DMS153 treated with DMSO at 0.1 percent for 48 hours (cell line): ENCODE data around the gene IFNL2.
"Not testable (repeated sequence)": the region's sequence is repeated elsewhere in the genome, so short reads cannot be mapped to it uniquely, and the experiment has no call there.

Experiments used
- DNase-seq: peaks from one replicate; lab custom pipeline; 2025; ENCODE audit not compliant: unreplicated experiment; lab: John Stamatoyannopoulos, UW

IFNL2 gene

DNA sequence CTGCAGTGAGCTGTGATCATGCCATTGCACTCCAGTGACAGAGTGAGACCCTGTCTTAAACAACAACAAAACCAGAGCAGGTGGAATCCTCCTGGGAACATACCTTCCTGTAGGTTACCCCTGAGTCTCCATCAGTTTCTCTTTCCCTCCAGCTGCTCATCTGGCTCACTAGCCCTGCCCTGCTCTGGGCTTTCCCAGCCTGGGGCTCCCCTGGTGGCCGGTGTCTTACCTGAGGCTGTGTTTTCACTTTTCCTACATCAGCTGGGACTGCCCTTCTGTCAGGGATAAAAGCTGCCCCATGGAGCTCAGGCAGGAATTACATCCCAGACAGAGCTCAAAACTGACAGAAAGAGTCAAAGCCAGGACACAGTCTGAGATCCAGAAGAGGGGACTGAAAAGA is at the start of gene IFNL2:
IFNL2 (plus strand) TSS at position 312 of the 400 bp plus-strand sequence. CDS start 173 bp downstream, outside the sequence.
- not testable (repeated sequence) for DNase-seq

DNA sequence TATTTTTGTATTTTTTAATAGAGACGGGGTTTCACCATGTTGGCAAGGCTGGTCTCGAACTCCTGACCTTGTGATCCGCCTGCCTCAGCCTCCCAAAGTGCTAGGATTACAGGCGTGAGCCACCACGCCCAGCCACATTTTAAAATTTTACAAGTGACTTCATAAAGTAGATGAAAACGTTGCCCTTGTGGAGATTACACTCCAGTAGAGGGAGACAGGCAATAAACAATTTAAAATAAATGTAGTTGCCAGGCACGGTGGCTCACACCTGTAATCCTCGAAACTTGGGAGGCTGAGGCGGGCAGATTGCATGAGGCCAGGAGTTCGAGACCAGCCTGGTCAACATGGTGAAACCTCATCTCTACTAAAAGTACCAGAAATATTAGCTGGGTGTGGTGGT is 49.1 kb upstream of the IFNL2 start:
- DNase-seq: not testable (repeated sequence)

DNA sequence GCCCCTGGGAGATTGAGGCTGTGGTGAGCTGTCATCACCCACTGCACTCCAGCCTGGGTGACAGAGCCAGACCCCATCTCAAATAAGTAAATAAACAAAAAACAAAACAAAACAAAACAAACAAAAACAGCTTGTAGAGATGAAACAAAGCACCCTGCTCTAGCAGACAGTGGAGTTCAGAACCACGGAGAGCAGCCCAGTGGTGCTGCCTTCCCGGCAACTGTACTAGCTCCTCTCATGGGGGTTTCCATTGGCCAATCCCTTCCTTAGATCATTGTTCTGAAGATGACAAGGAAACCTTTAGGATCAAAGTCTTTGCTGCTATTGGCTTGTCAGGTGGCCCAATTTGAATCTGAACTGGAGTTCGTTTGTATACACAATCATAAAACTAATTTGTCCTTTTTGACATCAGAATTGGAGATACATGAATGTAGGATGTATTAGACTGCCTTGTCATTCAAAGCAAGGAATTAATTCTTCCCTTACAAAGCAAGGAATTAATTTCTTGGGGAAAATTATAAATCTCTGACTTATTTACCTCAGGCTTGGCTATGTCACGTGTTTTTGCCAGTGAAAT is 44.4 kb upstream of the IFNL2 start:
- no peak for DNase-seq

DNA sequence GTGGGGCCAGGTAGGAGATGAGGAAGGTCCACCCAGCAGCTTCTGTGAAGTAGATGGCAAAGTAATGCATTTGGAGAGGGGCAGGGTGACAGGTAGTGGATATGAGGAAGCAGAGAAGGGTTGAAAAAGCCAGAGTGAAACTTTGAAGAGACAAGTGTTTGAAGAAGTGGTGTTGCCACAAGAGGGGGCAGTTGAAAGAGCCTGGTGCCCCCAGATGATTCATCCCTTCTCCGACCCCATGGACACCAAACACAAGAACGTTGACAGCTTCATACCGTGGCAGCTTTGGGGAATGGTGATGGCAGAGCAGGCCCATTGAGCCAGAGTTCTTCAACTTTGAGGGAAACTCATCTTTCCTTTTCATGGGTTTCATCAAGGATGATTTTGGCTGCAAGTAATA is 43.3 kb upstream of the IFNL2 start:
- no peak for DNase-seq

DNA sequence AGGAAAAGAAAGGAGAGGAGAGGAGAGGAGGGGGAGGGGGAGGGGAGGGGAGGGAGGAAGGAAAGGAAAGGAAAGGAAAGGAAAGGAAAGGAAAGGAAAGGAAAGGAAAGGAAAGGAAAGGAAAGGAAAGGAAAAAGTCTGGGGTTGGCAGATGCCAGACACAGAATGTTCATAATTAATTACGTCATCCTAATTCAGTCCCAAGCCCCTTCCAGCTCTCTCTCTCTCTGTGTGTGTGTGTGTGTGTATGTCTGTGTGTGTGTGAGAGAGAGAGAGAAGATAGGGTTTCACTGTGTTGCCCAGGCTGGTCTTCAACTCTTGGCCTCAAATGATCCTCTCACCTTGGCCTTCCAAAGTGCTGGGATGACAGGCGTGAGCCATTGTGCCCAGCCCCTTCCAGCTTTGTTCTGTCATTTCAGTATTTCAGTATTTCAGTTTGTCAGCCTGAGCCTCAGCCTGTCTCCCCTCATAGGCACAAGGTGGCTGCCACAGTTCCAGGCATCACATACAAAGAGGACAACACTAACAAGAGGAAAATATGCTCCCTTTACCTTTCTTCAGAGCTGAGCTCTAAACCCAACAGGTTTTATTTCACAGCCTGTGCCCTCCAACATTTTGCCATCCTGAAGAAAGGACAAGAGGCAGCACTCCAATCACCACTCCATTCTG is 38.0 kb upstream of the IFNL2 start:
- no peak for DNase-seq

DNA sequence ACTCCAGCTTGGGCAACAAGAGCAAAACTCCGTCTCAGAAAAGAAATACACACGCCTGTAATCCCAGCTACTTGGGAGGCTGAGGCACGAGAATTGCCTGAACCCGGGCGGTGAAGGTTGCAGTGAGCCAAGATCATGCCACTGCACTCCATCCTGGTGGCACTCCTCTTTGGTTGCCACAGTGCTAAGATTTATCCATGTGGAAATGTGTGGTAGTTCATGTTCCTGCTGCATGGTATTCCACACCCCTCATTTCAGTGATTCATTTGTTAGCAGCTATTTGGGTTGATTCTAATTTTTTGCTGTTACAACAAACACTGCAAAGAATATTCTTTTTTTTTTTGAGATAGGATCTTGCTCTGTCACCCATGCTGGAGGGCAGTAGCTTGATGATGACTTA is 35.5 kb upstream of the IFNL2 start:
- no peak for DNase-seq

DNA sequence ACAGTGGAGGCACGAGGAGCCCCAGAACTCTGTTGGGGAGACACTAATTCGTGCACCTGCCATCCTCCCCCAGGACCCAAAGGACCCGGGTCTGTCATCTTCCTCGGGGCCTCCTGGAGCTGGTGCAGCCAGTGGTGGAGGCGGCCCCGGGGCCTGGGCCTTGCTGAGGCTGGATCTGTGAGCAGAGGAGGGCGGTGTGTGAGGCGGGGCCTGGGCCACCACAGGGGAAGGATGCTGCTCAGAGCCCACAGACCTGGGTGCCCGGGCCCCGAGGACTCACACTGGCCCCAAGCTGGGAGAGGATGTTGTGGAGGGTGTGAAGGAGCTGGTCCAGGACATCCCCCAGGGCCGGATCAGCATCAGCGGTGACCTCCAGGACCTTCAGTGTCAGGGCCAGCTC is 31.7 kb upstream of the IFNL2 start:
- DNase-seq: no peak

DNA sequence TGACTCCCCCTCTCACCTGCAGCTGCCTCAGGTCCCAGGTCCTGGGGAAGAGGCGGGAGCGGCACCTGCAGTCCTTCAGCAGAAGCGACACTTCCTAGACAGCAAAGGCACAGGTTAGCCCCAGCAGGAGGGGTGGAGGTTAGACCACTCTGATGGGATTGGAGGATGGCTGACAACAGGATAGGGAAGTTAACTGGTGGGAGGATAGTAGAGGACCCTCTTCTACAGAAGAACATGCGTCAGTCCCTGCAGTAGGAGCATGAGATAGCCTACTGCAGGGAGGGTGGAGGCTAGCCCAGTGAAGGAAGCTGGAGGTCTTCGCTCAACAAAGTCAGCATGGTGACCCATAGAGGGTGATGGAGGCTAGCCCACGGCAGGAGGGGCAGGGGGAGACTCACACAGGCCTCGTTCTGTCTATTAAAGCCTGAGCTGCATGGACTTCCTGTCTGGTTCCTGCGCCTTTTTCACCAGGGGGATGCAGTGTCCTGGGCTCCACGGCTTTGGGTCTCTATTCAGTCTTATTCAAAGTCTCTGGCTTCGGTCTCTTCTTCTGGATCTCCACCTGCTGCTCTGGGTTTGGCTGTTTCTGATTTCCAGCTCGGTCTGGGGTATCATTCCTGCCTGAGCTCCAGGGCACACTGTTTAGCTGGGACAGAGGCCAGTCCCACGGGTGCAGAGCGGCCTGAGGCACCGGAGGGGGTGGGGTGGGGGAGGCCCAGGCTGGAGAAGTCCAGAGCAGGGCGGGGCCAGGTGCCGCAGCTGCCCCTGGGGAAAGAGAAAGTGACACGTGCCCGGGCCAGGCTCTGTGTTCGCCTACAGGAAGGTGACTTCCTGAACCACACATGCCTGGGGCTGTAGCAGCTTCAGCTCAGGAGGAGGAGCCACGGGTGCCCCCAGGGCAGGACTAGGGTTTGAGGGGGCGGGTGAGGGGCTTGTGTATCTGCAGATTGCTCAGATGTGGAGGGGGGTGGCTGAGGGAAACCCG is 30.7 kb upstream of the IFNL2 start:
- DNase-seq: peak; percentile 6

DNA sequence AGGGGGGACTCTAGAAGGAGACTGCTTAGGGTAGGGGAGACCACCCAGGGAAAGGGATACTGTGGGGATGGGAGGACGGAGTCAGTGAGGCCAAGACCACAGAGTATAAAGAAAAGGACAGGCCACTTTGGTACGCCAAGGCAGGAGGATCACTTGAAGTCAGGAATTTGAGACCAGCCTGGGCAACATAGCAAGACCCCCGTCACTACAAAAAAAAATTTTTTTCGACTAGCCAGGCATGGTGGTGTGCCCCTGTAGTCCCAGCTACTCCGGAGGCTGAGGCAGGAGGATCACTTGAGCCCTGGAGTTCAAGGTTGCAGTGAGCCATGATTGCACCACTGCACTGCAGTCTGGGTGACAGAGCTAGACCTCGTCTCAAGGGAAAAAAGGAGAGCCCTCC is 30.0 kb upstream of the IFNL2 start:
- DNase-seq: no peak

DNA sequence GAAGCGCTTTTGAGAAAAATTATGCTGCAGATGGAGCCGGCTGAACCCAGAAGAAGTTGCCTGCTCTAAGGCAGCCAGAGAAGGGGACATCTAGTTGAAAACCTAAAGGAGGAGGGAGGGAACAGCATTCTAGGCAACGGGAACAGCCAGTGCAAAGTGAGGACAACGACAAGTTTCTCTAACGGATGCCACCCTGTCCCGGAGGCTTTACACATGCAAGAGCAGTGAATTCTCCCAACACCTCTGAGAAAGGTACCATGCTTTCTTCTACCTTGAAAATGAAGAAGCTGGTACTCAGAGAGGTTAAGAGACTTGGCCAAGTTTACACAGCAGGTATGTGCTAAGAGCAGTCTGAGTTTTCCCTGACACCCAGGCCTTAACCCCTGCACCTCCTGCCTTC is 29.3 kb upstream of the IFNL2 start:
- no peak for DNase-seq

DNA sequence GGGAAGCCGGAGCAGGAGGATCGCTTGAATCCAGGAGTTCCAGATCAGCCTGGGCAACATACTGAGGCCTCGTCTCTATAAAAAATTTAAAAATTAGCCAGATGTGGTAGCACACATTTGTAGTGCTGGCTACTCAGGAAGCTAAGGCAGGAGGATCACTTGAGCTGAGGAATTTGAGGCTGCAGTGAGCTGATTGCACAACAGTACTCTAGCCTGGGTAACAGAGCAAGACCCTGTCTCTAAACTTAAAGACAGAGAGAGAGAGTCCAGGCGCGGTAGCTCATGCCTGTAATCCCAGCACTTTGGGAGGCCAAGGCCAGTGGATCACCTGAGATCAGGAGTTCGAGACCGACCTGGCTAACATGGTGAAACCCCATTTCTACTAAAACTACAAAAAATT is 27.8 kb upstream of the IFNL2 start:
- DNase-seq: no peak

DNA sequence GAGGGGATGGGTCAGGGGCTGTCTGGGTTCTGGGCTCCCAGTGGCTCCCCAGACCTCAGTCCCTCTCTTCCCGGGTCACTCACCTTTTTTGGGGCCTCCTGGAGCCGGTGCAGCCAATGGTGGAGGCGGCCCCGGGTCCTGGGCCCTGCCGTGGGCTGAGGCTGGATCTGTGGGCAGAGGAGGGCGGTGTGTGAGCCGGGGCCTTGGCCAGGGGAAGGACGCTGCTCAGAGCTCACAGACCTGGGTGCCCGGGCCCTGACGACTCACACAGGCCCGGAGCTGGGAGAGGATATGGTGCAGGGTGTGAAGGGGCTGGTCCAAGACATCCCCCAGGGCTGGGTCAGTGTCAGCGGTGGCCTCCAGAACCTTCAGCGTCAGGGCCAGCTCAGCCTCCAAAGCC is 24.5 kb upstream of the IFNL2 start:
- DNase-seq: not testable (repeated sequence)

DNA sequence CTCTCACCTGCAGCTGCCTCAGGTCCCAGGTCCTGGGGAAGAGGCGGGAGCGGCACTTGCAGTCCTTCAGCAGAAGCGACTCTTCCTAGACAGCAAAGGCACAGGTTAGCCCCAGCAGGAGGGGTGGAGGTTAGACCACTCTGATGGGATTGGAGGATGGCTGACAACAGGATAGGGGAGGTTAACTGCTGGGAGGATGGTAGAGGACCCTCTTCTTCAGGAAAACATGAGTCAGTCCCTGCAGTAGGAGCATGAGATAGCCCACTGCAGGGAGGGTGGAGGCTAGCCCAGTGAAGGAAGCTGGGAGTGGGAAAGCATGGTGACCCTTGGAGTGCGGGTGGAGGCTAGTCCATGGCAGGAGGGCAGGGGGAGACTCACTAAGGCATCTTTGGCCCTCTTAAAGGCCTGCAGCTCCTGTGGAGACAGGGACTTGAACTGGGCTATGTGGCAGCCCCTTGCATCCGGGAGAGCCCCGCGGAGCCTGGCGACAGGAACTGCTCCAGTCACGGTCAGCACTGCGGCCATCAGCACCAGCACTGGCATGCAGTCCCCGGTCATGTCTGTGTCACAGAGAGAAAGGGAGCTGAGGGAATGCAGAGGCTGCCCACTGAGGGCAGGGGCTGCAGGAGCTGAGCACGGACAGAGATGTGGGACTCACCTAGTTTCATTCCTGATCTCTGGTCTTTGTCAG is 23.6 kb upstream of the IFNL2 start, which contains the start of gene IFNL3:
IFNL3 (minus strand) TSS at position 597 of the 691 bp plus-strand sequence; CDS start at position 558, 39 bp downstream.
- DNase-seq: not testable (repeated sequence)

DNA sequence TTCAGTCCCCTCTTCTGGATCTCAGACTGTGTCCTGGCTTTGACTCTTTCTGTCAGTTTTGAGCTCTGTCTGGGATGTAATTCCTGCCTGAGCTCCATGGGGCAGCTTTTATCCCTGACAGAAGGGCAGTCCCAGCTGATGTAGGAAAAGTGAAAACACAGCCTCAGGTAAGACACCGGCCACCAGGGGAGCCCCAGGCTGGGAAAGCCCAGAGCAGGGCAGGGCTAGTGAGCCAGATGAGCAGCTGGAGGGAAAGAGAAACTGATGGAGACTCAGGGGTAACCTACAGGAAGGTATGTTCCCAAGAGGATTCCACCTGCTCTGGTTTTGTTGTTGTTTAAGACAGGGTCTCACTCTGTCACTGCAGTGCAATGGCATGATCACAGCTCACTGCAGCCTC is 23.0 kb upstream of the IFNL2 start:
- not testable (repeated sequence) for DNase-seq

DNA sequence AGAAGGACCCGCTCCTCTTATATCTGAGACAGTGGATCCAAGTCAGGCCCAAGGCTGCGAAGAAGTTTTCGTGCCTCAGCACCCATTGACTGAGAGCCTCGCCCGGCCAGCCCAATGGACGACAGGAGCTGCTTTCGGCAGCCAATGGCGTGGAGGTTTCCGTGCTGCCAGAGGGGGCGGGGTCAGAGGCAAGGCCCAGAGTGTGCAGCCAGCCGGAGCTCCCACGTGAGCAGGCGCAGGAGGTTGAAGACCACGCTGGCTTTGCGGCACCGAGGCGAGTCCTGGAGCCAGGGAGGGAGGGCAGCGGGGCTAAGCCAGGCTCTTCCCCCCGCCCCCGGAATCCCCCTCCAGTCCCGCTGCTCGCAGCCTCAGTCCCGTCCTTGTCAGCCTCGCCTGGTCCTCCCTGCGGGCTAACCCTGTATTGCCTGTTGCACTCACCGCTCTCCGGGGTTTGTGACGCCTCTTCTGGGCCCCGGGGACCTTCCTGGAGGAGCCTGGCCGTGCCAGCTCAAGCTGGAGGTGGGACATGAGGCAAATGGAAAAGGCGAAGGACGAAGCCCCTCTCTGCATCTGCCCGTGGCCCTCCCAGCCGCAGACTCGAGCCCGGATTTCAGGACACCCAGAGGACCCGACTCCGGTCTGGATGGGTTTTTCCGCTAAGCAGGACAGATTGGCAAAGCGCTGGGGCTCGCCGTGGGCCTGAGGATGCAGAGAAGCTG is 21.1 kb upstream of the IFNL2 start:
- peak; percentile 12 for DNase-seq

DNA sequence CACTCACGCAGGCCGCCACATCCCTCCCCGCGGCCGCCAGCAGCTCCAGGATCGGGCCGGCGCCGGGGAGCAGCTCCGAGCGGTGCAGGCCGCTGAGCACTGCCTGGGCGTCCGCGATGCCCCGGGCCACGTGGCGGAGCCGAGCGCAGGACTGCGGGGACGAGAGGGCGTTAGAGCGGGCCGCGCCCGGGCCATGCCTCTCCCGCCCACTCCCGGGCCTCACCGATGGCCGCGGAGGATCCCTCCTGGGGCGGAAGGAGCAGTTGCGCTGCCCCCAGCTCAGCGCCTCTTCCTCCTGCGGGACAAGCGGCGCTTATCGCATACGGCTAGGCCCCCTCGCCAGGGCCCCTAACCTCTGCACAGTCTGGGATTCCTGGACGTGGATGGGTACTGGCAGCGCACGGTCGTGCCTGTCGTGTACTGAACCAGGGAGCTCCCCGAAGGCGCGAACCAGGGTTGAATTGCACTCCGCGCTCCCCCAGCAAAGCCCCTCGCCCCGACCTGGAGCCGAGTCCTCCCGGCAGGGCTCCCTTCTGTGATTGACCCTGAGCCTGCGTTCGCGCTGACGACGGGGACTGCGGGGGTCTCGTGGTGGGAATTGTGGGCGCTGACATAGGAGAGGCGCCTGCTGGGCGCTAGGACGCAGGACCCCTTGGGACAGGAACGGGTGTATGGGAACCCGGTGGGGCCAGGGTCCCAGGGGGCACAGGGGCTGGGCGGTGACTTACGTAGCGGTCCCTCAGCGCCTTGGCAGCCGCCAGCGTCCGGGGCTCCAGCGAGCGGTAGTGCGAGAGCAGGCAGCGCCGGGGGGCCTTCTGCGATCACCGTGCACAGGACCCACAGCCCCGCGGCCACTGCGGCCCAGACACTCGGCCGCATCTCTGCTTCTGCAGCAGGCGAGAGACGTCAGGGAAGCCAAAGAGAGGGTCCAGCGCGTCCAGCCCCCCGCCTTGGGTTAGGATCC is 20.2 kb upstream of the IFNL2 start:
- DNase-seq: no peak

DNA sequence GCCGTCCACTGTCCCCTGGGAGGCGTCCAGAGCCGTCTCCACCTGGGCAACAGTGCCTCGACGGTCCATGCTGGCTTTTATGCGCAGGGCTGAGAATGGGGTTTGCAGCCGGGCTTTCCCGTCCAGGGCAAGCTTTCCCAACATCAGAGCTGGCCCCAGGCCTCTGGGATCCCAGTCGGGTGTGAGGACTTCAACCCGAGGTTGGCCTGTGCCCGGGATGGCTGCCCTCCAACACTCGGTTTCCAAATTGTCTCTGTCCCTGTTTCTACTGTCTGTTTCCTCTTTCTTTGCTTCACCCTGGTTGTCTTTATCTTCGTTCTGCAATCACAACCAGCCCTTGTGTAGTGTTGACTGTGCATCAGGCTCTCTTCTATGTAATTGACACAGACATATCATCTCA is 19.4 kb upstream of the IFNL2 start, which contains the start of gene IFNL4:
IFNL4 (minus strand) TSS at position 51 of the 400 bp plus-strand sequence.
- DNase-seq: no peak

DNA sequence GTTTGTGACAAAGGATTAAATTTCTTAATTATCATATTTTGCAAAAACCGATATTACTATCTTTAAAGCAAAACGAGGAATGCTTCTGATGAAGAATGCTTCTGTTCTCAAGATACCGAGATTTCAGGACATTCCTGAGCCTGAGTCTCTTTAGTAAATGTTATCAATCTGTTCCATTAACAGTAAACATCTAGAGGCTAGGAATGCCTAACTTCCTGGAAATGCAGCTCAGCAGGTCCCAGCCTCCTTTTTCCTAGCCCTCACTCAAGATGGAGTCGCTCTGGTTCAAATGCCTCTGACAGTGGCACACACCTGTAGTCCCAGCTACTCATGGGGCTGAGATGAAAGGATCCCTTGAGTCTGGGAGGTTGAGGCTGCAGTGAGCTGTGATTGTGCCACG is 17.1 kb upstream of the IFNL2 start:
- no peak for DNase-seq

DNA sequence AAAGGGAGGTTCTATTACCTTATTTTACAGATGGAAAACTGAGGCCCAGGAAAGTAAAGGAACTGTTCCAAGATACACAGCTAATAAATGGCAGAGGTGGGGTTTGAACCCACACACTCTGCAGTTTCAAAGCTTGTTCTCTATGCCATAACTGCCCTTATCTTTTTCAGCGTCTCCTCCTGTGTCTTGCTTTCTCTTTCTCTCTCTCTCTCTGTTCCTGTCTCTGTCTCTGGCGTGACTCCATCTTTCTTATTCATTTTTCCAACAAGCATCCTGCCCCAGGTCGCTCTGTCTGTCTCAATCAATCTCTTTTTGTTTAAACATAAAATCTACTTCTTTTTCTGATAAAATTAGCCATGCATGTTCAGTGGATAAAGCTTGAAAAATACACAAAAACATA is 16.4 kb upstream of the IFNL2 start:
- DNase-seq: no peak
